Adipocyte (in vitro differentiated cells): ENCODE results near the gene MYL12A.
A peak's percentile ranks its signal among the peaks of the same experiment; 100 is the strongest.
"Not testable (repeated sequence)": the region's sequence is repeated elsewhere in the genome, so short reads cannot be mapped to it uniquely, and the experiment has no call there.

Experiments used
- DNase-seq: peaks from one replicate; pipeline ENCODE4 v3.0.0-alpha.2; 2015; ENCODE audit warnings: low read depth
- H3K27me3 ChIP-seq: replicated peaks from 2 replicates; pipeline ENCODE4 v1.7.0; 2013; ENCODE audit warnings: mild to moderate bottlenecking, low read length, moderate library complexity; ENCODE audit not compliant: control insufficient read depth, insufficient read depth
- H3K36me3 ChIP-seq: 2 replicates; pipeline ENCODE4 v1.7.0; 2013; ENCODE audit warnings: low read length, mild to moderate bottlenecking, moderate library complexity; ENCODE audit not compliant: control insufficient read depth, insufficient read depth, severe bottlenecking
- H3K4me1 ChIP-seq: 2 replicates; pipeline ENCODE4 v1.7.0; 2013; ENCODE audit warnings: mild to moderate bottlenecking, low read length, moderate library complexity; ENCODE audit not compliant: control insufficient read depth, insufficient read depth
- H3K4me3 ChIP-seq: 2 replicates; pipeline ENCODE4 v1.7.0; 2013; ENCODE audit warnings: mild to moderate bottlenecking, low read length, moderate library complexity
- H3K9ac ChIP-seq: 2 replicates; pipeline ENCODE4 v1.7.0; 2013; ENCODE audit warnings: mild to moderate bottlenecking, low read length, moderate library complexity
- H3K9me3 ChIP-seq: 2 replicates; pipeline ENCODE4 v1.7.0; 2013; ENCODE audit warnings: mild to moderate bottlenecking, low read length, moderate library complexity; ENCODE audit not compliant: control insufficient read depth

MYL12A gene

GRCh38 chr18:3214855-3215637 lies 32.6 kb upstream of the MYL12A start:
- Histone ChIP-seq H3K4me3 (no peak overlapping the region), H3K27me3 (no peaks in the 10 kb centered on the region), H3K9me3 (no peaks in the 10 kb centered on the region), H3K4me1 (peaks cover 64% of the 10 kb centered on the region), H3K9ac (no peak overlapping the region), H3K36me3 (peaks cover 4% of the 10 kb centered on the region)
- no peak for DNase-seq

- no peak for DNase-seq
These were observed 30.6 kb upstream of the MYL12A start for GRCh38 chr18:3216987-3217386.

GRCh38 chr18:3217948-3218647 lies 29.5 kb upstream of the MYL12A start:
- Histone ChIP-seq H3K9me3 (no peaks in the 10 kb centered on the region), H3K4me1 (peaks cover 39% of the 10 kb centered on the region), H3K36me3 (peaks cover 4% of the 10 kb centered on the region), H3K4me3 (peak overlapping the region; percentile 67), H3K27me3 (no peaks in the 10 kb centered on the region), H3K9ac (peak overlapping the region; percentile 75)
- peak; percentile 25 for DNase-seq

More at GRCh38 chr18:3216987-3217386, 30.6 kb upstream of the MYL12A start:
- Histone ChIP-seq H3K36me3 (peaks cover 4% of the 10 kb centered on the region), H3K4me3 (no peak overlapping the region), H3K9ac (no peak overlapping the region), H3K4me1 (peaks cover 50% of the 10 kb centered on the region), H3K27me3 (no peaks in the 10 kb centered on the region), H3K9me3 (no peaks in the 10 kb centered on the region)

- H3K9ac ChIP-seq, result peak overlapping the region; percentile 75
- H3K4me1 ChIP-seq, result peaks cover 37% of the 10 kb centered on the region
- H3K27me3 ChIP-seq, result no peaks in the 10 kb centered on the region
- H3K36me3 ChIP-seq, result peaks cover 4% of the 10 kb centered on the region
- no peaks in the 10 kb centered on the region for H3K9me3 ChIP-seq
- DNase-seq, result no peak
- peak overlapping the region; percentile 67 for H3K4me3 ChIP-seq
These were observed 28.8 kb upstream of the MYL12A start for GRCh38 chr18:3218819-3219218.

- Histone ChIP-seq H3K27me3 (no peaks in the 10 kb centered on the region), H3K4me1 (peaks cover 41% of the 10 kb centered on the region), H3K36me3 (peaks cover 2% of the 10 kb centered on the region), H3K9me3 (no peaks in the 10 kb centered on the region), H3K9ac (peak overlapping the region; percentile 75), H3K4me3 (peak overlapping the region; percentile 67)
- DNase-seq, result no peak
These were observed 28.4 kb upstream of the MYL12A start for GRCh38 chr18:3219241-3219630.

- Histone ChIP-seq H3K9ac (peak within 1 kb of the TSS; percentile 75), H3K4me3 (peak within 1 kb of the TSS; percentile 67), H3K4me1 (peaks cover 42% of the 10 kb centered on the region), H3K27me3 (no peaks in the 10 kb centered on the region), H3K9me3 (no peaks in the 10 kb centered on the region), H3K36me3 (no peaks in the 10 kb centered on the region)
- DNase-seq, result no peak
These were observed 27.8 kb upstream of the MYL12A start, which contains the start of gene MYOM1 for GRCh38 chr18:3219631-3220335. MYOM1 (minus strand) TSS chr18:3219968; CDS start chr18:3215223, 4,745 bp downstream.

GRCh38 chr18:3220868-3221267 lies 26.7 kb upstream of the MYL12A start:
- H3K4me3 ChIP-seq, DNase-seq, H3K9ac ChIP-seq, H3K36me3 ChIP-seq, H3K9me3 ChIP-seq, H3K27me3 ChIP-seq: not testable (repeated sequence)
- peaks cover 50% of the 10 kb centered on the region for H3K4me1 ChIP-seq

- no peaks in the 10 kb centered on the region for H3K9me3 ChIP-seq
- H3K4me1 ChIP-seq, result peaks cover 57% of the 10 kb centered on the region
- no peak overlapping the region for H3K9ac ChIP-seq
- H3K27me3 ChIP-seq, result no peaks in the 10 kb centered on the region
- H3K36me3 ChIP-seq, result no peaks in the 10 kb centered on the region
- no peak overlapping the region for H3K4me3 ChIP-seq
- DNase-seq, result no peak
These were observed 26.1 kb upstream of the MYL12A start for GRCh38 chr18:3221496-3221895.

- DNase-seq, result no peak
- H3K36me3 ChIP-seq, result no peaks in the 10 kb centered on the region
- H3K4me3 ChIP-seq, result no peak overlapping the region
- no peak overlapping the region for H3K9ac ChIP-seq
- H3K9me3 ChIP-seq, result no peaks in the 10 kb centered on the region
- H3K27me3 ChIP-seq, result no peaks in the 10 kb centered on the region
- peaks cover 55% of the 10 kb centered on the region for H3K4me1 ChIP-seq
These were observed 24.2 kb upstream of the MYL12A start for GRCh38 chr18:3223356-3223755.

GRCh38 chr18:3224223-3224622 lies 23.4 kb upstream of the MYL12A start:
- Histone ChIP-seq H3K4me3 (no peak overlapping the region), H3K9ac (no peak overlapping the region), H3K27me3 (no peaks in the 10 kb centered on the region), H3K4me1 (peaks cover 52% of the 10 kb centered on the region), H3K9me3 (no peaks in the 10 kb centered on the region), H3K36me3 (no peaks in the 10 kb centered on the region)
- DNase-seq, result no peak

- peak overlapping the region; percentile 16 for H3K9ac ChIP-seq
- no peak for DNase-seq
- H3K27me3 ChIP-seq, result no peaks in the 10 kb centered on the region
- peaks cover 42% of the 10 kb centered on the region for H3K4me1 ChIP-seq
- no peaks in the 10 kb centered on the region for H3K36me3 ChIP-seq
- no peaks in the 10 kb centered on the region for H3K9me3 ChIP-seq
- no peak overlapping the region for H3K4me3 ChIP-seq
These were observed 22.0 kb upstream of the MYL12A start for GRCh38 chr18:3225588-3225987.
